Measurements from ENCODE around the gene MFAP3. TPM values are rescaled to one million over a fixed set of nuclear protein-coding genes. Genes with fewer than 3 reads are reported as not detected.

The MFAP3 gene
- total RNA-seq, 1 donor from 2014 or later = 31.1 TPM

GRCh38 chr5:154000703-154001102, 38.1 kb upstream of the MFAP3 start:
- H3K4me3 ChIP-seq = no peak overlapping the region
- ATAC-seq = no peak
- no peak for DNase-seq
- TF ChIP-seq CTCF (IDR thresholded peaks at IDR 0.05) = no peak
- no peak overlapping the region for H3K27ac ChIP-seq
- peaks cover 6% of the 10 kb centered on the region for H3K4me1 ChIP-seq
- H3K9me3 ChIP-seq = no peaks in the 10 kb centered on the region
- no peaks in the 10 kb centered on the region for H3K27me3 ChIP-seq (ENCODE audit: low read depth)
- peaks cover 39% of the 10 kb centered on the region for H3K36me3 ChIP-seq
- intact Hi-C loops (cut with DNase I) = no loop called here

- Histone ChIP-seq H3K4me3 (no peak overlapping the region), H3K27ac (peak overlapping the region; percentile 36), H3K4me1 (peaks cover 6% of the 10 kb centered on the region), H3K9me3 (no peaks in the 10 kb centered on the region), H3K27me3 (ENCODE audit: low read depth) (no peaks in the 10 kb centered on the region), H3K36me3 (peaks cover 34% of the 10 kb centered on the region)
- intact Hi-C loops (cut with DNase I) = no loop called here
- DNase-seq = no peak
- TF ChIP-seq CTCF (IDR thresholded peaks at IDR 0.05) = no peak
- peak; percentile 52 to 75 for ATAC-seq
These were observed 36.7 kb upstream of the MFAP3 start for GRCh38 chr5:154002093-154002492.

GRCh38 chr5:154002511-154003020, 36.2 kb upstream of the MFAP3 start:
- peak in 1 of 2 donors; percentile 16 for ATAC-seq
- peaks cover 29% of the 10 kb centered on the region for H3K36me3 ChIP-seq
- TF ChIP-seq CTCF (IDR thresholded peaks at IDR 0.05) = no peak

GRCh38 chr5:154005648-154006047, 33.1 kb upstream of the MFAP3 start:
- DNase-seq (no peak), ATAC-seq (no peak)
- TF ChIP-seq CTCF (IDR thresholded peaks at IDR 0.05) = no peak
- intact Hi-C loops (cut with DNase I) = no loop called here
- H3K9me3 ChIP-seq = no peaks in the 10 kb centered on the region
- H3K27ac ChIP-seq = no peak overlapping the region
- H3K4me1 ChIP-seq = peaks cover 6% of the 10 kb centered on the region
- H3K36me3 ChIP-seq = peaks cover 33% of the 10 kb centered on the region
- H3K4me3 ChIP-seq = no peak overlapping the region
- H3K27me3 ChIP-seq (ENCODE audit: low read depth) = no peaks in the 10 kb centered on the region

More at GRCh38 chr5:154002511-154003020, 36.2 kb upstream of the MFAP3 start:
- Histone ChIP-seq H3K27me3 (ENCODE audit: low read depth) (no peaks in the 10 kb centered on the region), H3K4me1 (peaks cover 6% of the 10 kb centered on the region), H3K9me3 (no peaks in the 10 kb centered on the region), H3K27ac (peak overlapping the region; percentile 36), H3K4me3 (no peak overlapping the region)
- intact Hi-C loops (cut with DNase I) = no loop called here
- DNase-seq = no peak

- intact Hi-C loops (cut with DNase I) = no loop called here
- Histone ChIP-seq H3K4me3 (no peak overlapping the region), H3K9me3 (no peaks in the 10 kb centered on the region), H3K36me3 (peaks cover 24% of the 10 kb centered on the region), H3K27me3 (ENCODE audit: low read depth) (no peaks in the 10 kb centered on the region), H3K27ac (no peak overlapping the region), H3K4me1 (no peaks in the 10 kb centered on the region)
- ATAC-seq (no peak), DNase-seq (no peak)
- no peak for TF ChIP-seq CTCF (IDR thresholded peaks at IDR 0.05)
These were observed 28.1 kb upstream of the MFAP3 start for GRCh38 chr5:154010660-154011059.

All from lower lobe of right lung (tissue), 2 donors.